Loucy (cell line): ENCODE data around the gene SMG1.

Source experiments
- EZH2phosphoT487 ChIP-seq: fragments of 200-600 bp; IDR thresholded peaks from 2 replicates; pipeline ENCODE4 v1.6.1; 2018; ENCODE audit warnings: antibody characterized with exemption, mild to moderate bottlenecking, moderate library complexity, borderline replicate concordance
- TF ChIP-seq, protein P1 (sequence below): fragments of 200-600 bp; sonication (generic); conservative IDR thresholded peaks from 2 replicates; pipeline ENCODE4 v1.5.1; 2014; ENCODE audit warnings: mild to moderate bottlenecking, antibody characterized with exemption, low read length

GRCh38 chr16:18945233-18945632 lies 19.0 kb upstream of the SMG1 start:
- TF ChIP-seq, protein P1, sequence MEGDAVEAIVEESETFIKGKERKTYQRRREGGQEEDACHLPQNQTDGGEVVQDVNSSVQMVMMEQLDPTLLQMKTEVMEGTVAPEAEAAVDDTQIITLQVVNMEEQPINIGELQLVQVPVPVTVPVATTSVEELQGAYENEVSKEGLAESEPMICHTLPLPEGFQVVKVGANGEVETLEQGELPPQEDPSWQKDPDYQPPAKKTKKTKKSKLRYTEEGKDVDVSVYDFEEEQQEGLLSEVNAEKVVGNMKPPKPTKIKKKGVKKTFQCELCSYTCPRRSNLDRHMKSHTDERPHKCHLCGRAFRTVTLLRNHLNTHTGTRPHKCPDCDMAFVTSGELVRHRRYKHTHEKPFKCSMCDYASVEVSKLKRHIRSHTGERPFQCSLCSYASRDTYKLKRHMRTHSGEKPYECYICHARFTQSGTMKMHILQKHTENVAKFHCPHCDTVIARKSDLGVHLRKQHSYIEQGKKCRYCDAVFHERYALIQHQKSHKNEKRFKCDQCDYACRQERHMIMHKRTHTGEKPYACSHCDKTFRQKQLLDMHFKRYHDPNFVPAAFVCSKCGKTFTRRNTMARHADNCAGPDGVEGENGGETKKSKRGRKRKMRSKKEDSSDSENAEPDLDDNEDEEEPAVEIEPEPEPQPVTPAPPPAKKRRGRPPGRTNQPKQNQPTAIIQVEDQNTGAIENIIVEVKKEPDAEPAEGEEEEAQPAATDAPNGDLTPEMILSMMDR, result no peak
- no peak for TF ChIP-seq EZH2phosphoT487
